ENCODE data around the gene SOD1.
"Not testable (repeated sequence)": the region's sequence is repeated elsewhere in the genome, so short reads cannot be mapped to it uniquely, and the experiment has no call there.

The SOD1 gene

DNA sequence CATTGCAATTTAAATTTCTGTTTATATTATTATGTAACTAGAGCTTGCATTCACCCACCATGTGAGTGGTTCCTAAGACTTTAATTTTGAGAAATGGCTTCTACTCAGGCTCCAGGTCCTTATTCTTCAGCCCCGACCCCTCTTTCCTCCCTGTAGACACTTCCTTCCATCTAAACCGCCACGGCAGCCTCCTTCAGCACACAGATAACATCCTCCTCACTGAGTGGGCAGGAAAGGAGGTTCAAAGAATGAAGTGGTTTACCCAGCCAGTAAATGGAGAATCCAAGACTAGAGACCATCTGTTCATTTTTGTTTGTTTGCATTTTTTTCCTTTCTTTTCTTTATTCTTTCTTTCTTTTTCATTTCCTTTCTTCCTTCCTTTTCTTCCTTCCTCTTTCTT lies 37.1 kb upstream of the SOD1 start:
- TF ChIP-seq, protein P1, sequence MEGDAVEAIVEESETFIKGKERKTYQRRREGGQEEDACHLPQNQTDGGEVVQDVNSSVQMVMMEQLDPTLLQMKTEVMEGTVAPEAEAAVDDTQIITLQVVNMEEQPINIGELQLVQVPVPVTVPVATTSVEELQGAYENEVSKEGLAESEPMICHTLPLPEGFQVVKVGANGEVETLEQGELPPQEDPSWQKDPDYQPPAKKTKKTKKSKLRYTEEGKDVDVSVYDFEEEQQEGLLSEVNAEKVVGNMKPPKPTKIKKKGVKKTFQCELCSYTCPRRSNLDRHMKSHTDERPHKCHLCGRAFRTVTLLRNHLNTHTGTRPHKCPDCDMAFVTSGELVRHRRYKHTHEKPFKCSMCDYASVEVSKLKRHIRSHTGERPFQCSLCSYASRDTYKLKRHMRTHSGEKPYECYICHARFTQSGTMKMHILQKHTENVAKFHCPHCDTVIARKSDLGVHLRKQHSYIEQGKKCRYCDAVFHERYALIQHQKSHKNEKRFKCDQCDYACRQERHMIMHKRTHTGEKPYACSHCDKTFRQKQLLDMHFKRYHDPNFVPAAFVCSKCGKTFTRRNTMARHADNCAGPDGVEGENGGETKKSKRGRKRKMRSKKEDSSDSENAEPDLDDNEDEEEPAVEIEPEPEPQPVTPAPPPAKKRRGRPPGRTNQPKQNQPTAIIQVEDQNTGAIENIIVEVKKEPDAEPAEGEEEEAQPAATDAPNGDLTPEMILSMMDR (IDR thresholded peaks at IDR 0.05; ENCODE audit: extremely low read depth, insufficient read depth, missing control alignments), result no peak

DNA sequence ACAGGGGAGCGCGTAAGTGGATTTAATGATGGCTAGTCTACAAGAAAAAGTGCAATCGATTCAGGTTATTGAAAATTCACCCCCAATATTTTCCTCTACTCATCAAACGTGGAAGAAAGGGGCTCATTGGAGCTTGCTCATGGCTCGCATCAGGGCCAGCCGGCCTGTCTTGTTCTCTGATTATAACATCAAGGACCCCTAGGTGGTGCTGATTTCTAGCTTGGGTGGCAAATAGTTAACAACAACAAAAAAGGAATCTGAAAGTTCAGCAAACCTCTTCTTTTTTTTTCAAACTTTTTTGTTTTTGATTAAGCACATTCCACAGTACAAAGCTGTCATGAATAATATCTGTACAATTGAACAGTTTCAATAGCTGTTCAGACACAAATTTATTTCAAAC lies 35.8 kb upstream of the SOD1 start:
- DNase-seq (ENCODE audit: low spot score), result peak; percentile 43
- in situ Hi-C loops (cut with MboI; ENCODE audit: low pct_unique_long_range_greater_than_20kb, low sequenced_read_pairs, unreplicated experiment), result no loop called here
- TF ChIP-seq, protein P1 (IDR thresholded peaks at IDR 0.05; ENCODE audit: extremely low read depth, insufficient read depth, missing control alignments), result peak; percentile 42

More for the DNA sequence above, 37.1 kb upstream of the SOD1 start:
- no peak for DNase-seq (ENCODE audit: low spot score)
- in situ Hi-C loops (cut with MboI; ENCODE audit: low pct_unique_long_range_greater_than_20kb, low sequenced_read_pairs, unreplicated experiment), result no loop called here

DNA sequence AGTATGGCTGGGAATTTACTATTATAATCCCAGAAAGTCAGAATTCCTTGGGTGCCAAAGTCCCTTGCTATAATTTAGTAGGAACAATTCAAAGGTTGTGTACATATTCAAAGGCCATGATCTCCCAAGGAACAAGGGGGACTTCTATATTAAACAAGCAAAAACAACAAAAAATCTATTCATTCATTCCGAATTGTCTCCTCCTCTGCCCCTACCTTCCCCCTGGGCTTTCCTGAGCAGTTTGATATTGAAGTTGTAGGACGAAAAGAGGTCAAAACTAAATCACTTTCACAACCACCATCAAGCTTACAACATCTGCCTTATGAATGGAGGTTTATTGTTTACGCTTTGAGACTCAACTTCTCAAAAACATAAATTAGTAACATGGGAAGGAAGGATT lies 35.3 kb upstream of the SOD1 start:
- no peak for DNase-seq (ENCODE audit: low spot score)
- in situ Hi-C loops (cut with MboI; ENCODE audit: low pct_unique_long_range_greater_than_20kb, low sequenced_read_pairs, unreplicated experiment), result no loop called here

DNA sequence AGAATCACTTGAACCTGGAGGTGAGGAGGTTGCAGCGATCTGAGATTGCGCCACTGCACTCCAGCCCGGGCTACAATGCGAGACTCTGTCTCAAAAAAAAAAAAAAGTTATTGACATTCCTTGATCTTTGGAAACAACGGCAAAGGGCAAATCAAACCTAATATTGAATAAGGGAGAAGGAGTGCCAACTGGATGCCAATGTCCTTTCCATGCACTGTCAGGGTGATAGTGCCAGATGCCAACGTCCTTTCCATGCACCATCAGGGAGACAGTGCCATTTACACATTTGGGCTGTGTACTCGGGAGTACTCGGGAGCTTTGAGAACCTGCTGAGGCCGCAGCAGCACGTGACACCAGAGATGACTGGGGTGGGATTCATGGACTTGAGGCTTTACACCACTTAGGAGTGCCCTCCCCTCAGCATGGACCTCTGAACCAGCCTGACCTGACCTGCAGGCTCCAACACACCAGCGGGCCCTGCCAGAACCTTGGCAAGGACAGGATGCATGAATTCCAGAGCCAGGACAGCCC lies 34.5 kb upstream of the SOD1 start:
- DNase-seq (ENCODE audit: low spot score), result no peak
- TF ChIP-seq, protein P1 (IDR thresholded peaks at IDR 0.05; ENCODE audit: extremely low read depth, insufficient read depth, missing control alignments), result no peak
- in situ Hi-C loops (cut with MboI; ENCODE audit: low pct_unique_long_range_greater_than_20kb, low sequenced_read_pairs, unreplicated experiment), result no loop called here

More for the DNA sequence above, 35.3 kb upstream of the SOD1 start:
- TF ChIP-seq, protein P1 (IDR thresholded peaks at IDR 0.05; ENCODE audit: extremely low read depth, insufficient read depth, missing control alignments), result no peak

DNA sequence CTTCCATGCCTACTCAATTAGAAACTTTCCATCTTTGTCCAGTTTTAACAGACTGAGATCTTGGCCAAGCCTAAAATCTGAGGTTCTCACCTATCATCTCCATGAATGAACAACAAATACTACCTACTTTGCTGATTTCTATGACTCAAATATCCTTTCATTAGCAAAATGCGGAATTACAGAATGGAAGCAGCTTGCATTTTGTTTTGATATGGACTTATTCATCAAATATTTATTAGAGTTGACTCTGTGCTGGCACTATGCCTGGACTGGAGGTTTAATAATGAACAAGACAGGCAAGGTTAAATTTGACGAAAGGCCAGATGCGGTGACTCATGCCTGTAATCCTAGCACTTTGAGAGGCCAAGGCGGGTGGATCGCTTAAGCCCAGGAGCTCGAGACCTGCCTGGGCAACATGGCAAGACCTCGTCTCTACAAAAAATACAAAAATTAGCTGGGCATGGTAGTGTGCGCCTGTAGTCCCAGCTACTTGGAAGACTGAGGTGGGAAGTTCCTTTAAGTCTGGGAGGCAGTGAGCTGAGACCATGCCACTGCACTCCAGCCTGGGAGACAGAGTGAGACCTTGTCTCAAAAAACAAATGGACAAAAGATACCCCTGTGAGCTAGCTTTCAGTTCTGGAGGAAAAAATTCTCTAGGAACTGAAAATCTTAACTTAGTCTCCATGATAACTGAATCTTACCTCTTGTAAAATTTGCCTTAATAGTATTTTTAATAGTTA lies 29.4 kb upstream of the SOD1 start:
- no peak for DNase-seq (ENCODE audit: low spot score)
- TF ChIP-seq, protein P1 (IDR thresholded peaks at IDR 0.05; ENCODE audit: extremely low read depth, insufficient read depth, missing control alignments), result no peak
- in situ Hi-C loops (cut with MboI; ENCODE audit: low pct_unique_long_range_greater_than_20kb, low sequenced_read_pairs, unreplicated experiment), result no loop called here

DNA sequence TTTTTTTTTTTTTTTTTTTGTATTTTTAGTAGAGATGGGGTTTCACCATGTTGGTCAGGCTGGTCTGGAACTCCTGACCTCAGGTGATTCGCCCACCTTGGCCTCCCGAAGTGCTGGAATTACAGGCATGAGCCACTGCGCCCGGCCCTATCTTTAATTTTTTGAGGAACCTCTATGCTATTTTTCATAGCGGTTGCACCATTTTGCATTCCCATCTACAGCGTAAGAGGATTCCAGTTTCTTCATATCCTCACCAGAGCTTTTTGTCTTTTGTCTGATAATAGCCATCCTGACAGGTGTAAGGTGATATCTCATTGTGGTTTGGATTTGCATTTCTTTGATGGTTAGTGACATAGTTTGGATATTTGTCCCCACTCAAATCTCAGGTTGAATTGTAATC lies 27.6 kb upstream of the SOD1 start:
- DNase-seq (ENCODE audit: low spot score); in situ Hi-C loops (cut with MboI; ENCODE audit: low pct_unique_long_range_greater_than_20kb, low sequenced_read_pairs, unreplicated experiment): not testable (repeated sequence)

DNA sequence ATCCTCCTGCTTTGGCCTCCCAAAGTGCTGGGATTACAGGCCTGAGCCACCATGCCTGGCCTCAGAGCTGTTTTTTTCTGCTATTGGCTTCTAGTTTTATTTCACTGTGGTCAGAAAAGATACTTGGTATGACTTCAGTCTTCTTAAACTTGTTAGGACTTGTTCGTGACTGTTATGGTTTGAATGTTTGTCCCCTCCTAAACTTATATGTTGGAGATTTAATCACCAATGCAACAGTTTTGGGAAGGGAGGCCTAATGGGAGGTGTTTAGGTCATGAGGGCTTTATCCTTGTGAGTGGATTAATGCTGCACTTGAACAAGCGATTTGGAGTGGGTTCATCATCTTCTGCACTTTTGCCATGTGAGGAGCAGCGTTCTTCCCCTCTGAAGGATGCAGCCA lies 24.5 kb upstream of the SOD1 start:
- TF ChIP-seq, protein P1 (IDR thresholded peaks at IDR 0.05; ENCODE audit: extremely low read depth, insufficient read depth, missing control alignments), result no peak
- DNase-seq (ENCODE audit: low spot score), result no peak
- in situ Hi-C loops (cut with MboI; ENCODE audit: low pct_unique_long_range_greater_than_20kb, low sequenced_read_pairs, unreplicated experiment), result no loop called here

All from GM13977 (cell line).